EL (cell line): Measurements from ENCODE around the gene NSUN7.

Experiments
- DNase-seq: peaks from one replicate; pipeline ENCODE4 v3.0.0-alpha.2; 2016

The NSUN7 gene

GRCh38 chr4:40822420-40823166, 72.8 kb downstream of the NSUN7 start:
- DNase-seq = no peak

- no peak for DNase-seq
Observed at GRCh38 chr4:40825014-40825838, 75.5 kb downstream of the NSUN7 start.

- no peak for DNase-seq
Observed at GRCh38 chr4:40826821-40827220, 77.1 kb downstream of the NSUN7 start.

DNA sequence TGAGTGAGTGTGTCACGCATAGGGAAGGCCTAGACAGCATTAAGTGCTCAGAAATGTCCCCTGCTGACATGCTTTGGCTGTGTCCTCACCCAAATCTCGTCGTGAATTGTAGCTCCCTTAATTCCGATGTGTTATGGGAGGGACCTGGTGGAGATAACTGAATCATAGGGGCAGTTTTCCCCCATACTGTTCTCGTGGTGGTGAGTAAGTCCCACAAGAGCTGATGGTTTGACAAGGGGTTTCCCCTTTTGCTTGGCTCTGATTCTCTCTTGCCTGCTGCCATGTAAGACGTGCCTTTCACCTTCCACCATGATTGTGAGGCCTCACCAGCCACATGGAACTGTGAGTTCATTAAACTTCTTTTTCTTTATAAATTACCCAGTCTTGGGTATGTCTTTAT, 78.0 kb downstream of the NSUN7 start:
- no peak for DNase-seq

DNA sequence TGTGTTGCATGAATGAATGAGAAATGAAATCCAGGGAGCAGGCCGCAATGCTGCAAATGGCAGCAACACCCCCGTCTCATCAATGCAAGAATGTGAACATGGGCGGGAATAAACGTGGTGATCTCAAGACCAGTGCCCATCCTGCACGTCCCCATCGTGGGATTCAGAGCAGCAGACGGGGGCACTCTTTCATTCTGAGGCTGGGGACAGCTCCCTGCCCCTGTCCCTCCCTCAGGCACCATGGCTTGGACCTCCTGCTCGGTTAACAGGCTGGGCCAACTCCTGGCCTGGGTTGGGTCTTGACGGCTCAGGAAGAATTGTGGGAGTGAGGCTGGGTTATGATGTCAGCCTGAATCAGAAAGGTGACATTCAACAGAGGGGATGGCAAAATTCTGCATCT, 78.9 kb downstream of the NSUN7 start:
- no peak for DNase-seq

GRCh38 chr4:40829586-40829985, 79.8 kb downstream of the NSUN7 start:
- no peak for DNase-seq

GRCh38 chr4:40831146-40831907, 81.6 kb downstream of the NSUN7 start:
- DNase-seq = no peak

GRCh38 chr4:40832175-40832574, 82.4 kb downstream of the NSUN7 start:
- DNase-seq = no peak

DNA sequence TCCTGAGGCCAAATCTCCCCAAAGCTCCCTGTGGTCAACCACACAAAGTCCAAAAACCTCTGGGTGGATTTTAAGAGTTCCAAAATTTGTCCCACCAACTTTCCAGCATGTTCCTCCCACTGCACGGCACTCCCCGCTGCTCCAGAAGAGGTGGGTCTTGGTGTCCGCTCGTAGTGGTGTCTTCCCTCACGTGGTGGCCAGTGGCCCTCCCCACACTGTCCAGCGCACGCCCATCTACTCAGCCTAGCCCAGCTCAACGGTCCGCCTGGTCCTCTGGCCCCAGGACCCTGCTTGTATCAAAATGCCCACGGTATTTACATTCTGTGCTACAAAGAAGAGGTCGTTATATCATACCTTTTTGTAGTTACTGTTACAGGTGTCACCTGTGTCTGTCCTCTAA, 83.5 kb downstream of the NSUN7 start:
- no peak for DNase-seq

- DNase-seq = no peak
Observed at GRCh38 chr4:40837094-40837870, 87.5 kb downstream of the NSUN7 start.

DNA sequence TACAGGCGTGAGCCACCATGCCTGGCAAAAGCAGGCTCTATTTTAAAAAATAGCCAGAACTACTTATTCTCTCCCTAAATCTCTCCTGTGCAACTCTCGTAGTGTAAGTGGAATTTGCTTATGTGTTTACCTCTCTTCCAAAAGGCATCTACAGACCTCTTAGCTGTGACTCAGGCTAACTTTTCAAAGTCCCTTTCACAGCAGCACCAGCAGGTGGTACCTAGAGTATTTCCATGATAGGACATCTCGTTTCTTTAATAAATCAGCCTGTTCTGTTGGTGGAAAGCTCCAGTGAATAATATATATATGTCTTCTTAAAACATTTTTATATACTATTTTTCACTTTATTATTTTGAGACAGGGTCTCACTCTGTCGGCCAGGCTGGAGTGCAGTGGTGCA, 89.0 kb downstream of the NSUN7 start:
- DNase-seq = no peak

DNA sequence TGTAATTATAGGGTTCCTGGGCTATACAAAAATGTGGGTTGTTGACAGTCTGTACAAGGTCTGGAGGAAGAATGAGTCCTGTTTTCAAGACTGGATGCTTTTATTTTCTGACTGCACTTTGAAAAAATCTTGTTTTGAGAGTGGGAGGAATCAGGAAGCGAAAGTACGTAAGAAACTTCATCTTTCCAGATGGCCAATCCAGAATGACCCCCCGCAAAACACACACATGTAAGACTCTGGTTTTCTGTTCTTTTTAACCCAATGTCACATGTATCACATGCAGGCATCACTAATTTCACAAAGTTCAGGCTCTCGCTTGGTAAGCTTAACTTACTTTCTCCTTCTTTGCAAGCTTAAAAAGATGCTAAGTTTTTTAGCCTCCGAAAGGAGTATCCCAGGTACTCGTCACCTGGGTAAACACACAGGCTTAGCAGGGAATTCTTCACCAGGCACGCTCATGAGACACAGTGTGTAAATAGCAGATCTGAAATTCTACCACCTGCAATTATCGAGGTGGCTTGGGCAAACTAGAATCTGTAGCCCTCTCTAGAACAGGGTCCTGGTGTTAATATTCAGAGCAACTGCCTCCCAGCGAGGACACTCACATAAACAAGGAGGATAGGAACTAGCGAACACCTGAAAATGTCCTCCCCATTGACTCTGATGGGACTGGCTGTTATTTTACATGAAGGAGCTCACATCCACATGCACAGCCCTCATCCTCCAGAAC, 90.7 kb downstream of the NSUN7 start:
- no peak for DNase-seq

DNA sequence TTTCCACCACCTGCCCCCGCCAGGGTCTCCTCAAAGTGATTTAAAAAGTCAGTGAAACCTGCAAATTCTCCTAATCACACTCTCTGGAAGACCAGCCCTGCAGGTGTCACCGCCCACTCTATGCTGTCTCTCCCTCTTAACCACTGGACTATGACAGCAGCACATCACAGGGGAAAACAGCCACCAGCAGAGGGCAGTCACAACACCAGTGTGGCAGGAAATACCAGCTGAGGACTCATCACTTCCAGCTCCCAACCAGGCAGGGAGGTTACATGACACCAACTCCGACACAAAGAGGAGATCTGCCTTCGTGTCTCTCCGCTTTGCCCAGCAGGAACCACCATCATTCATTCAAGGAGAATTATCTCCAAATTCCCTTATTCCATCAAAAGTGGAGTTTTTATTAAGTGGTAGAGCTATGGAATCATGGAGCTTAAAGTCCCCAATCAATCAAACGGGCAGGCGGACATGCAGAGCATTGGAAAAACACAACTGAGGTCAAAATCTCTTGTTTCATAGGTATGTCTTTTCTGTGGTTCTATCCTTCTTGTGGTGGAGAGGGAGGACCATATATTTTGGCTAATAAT, 91.3 kb downstream of the NSUN7 start:
- DNase-seq = peak; percentile 90

DNA sequence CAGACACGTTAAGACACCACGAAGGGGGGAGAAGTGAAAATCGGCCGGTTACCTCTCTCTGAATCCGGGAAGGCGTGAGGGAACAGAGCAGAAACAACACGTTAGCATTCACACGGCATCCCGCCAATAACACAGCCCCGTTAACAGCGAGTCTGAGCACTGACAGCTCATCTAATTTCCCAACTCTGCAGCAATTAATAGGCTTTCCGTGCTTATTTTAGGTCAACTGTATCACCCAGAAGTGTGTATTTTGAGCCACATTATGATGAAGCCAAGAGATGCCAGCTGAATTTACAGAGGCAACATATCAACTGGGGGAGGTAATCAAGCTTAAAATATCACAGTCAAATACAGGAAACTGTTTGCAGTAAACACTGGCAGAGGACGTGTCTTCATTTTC, 92.6 kb downstream of the NSUN7 start:
- no peak for DNase-seq

- peak; percentile 17 for DNase-seq
Observed at GRCh38 chr4:40842725-40843423, 93.1 kb downstream of the NSUN7 start.

DNA sequence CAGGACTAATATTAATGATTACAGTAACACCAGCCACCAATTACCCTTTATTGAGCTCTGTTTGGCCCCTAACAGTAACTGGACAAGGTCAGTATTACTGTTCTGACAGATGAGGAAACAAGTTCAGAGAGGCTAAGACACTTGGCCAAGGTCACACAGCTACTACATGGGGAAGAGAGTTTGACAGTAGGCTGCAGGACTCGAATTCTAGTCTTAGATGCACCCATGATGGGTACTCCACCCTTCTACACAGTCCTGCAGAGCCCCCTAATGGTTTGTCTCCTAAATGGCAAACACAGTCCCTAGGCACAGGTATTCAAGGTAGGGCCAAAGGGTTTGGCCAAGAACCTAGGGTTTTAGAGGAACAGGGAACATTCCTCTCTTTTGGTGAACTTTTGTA, 93.9 kb downstream of the NSUN7 start:
- DNase-seq = no peak

- no peak for DNase-seq
Observed at GRCh38 chr4:40844261-40844660, 94.5 kb downstream of the NSUN7 start.

GRCh38 chr4:40845154-40845835, 95.5 kb downstream of the NSUN7 start:
- no peak for DNase-seq

GRCh38 chr4:40846532-40846931, 96.8 kb downstream of the NSUN7 start:
- no peak for DNase-seq

DNA sequence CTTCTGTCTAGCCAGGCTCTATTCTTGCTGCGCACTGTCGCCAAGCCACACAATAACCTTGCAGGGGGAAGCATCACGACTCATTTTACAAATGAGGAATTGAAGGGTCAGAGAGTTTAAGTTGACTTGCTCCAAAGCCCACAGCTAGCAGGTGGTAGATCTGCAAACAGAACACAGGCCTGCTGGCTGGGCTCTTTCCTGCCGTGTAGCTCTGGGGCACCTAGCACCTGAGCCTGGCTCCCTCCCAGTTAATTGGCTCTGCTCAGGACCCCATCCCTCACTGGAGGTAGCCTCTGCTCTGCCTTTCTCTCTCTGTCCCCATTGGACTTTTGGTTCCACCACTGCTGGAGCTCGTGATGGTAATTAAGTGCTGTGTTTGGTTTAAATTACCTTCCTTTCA, 98.5 kb downstream of the NSUN7 start:
- no peak for DNase-seq
